ENCODE measurements around the gene USH2A.
A peak's percentile ranks its signal among the peaks of the same experiment; 100 is the strongest.

Gene USH2A

GRCh38 chr1:215765833-215766232, 657.4 kb downstream of the USH2A start:
- DNase-seq = no peak

GRCh38 chr1:215761446-215761845, 661.8 kb downstream of the USH2A start:
- no peak for DNase-seq

- DNase-seq = no peak
Measured at GRCh38 chr1:215754112-215754511, 669.1 kb downstream of the USH2A start.

- no peak for DNase-seq
Measured at GRCh38 chr1:215749414-215749813, 673.8 kb downstream of the USH2A start.

- no peak for DNase-seq
Measured at GRCh38 chr1:215748431-215748830, 674.8 kb downstream of the USH2A start.

- DNase-seq = no peak
Measured at GRCh38 chr1:215744419-215744818, 678.8 kb downstream of the USH2A start.

- DNase-seq = no peak
Measured at GRCh38 chr1:215739025-215739424, 684.2 kb downstream of the USH2A start.

- no peak for DNase-seq
Measured at GRCh38 chr1:215731699-215732098, 691.5 kb downstream of the USH2A start.

- no peak for DNase-seq
Measured at GRCh38 chr1:215730600-215730999, 692.6 kb downstream of the USH2A start.

- DNase-seq = no peak
Measured at GRCh38 chr1:215728169-215728568, 695.1 kb downstream of the USH2A start.

GRCh38 chr1:215720126-215720525, 703.1 kb downstream of the USH2A start:
- no peak for DNase-seq

- no peak for DNase-seq
Measured at GRCh38 chr1:215719552-215719951, 703.7 kb downstream of the USH2A start.

GRCh38 chr1:215718575-215719287, 704.5 kb downstream of the USH2A start:
- no peak for DNase-seq

GRCh38 chr1:215717677-215718426, 705.4 kb downstream of the USH2A start:
- DNase-seq = no peak

GRCh38 chr1:215710899-215711225, 712.4 kb downstream of the USH2A start:
- no peak for DNase-seq

GRCh38 chr1:215710036-215710898, 713.0 kb downstream of the USH2A start:
- peak; percentile 64 for DNase-seq

GRCh38 chr1:215704089-215704860, 719.0 kb downstream of the USH2A start:
- no peak for DNase-seq

- peak; percentile 35 for DNase-seq
Measured at GRCh38 chr1:215682232-215682631, 741.0 kb downstream of the USH2A start.

- no peak for DNase-seq
Measured at GRCh38 chr1:215681041-215681440, 742.2 kb downstream of the USH2A start.

GRCh38 chr1:215679231-215679630, 744.0 kb downstream of the USH2A start:
- DNase-seq = no peak

GRCh38 chr1:215677112-215677511, 746.1 kb downstream of the USH2A start:
- no peak for DNase-seq

GRCh38 chr1:215673943-215674342, 749.3 kb downstream of the USH2A start:
- DNase-seq = no peak

- no peak for DNase-seq
Measured at GRCh38 chr1:215672482-215672881, 750.8 kb downstream of the USH2A start.

Data from NCI-H510A treated with DMSO at 0.1 percent for 48 hours (cell line).